Left lobe of liver (tissue), 2 donors: Measurements from ENCODE around the gene PI4KA. TPM values are rescaled to one million over a fixed set of nuclear protein-coding genes. Genes with fewer than 3 reads are reported as not detected.
"Not testable (repeated sequence)": the region's sequence is repeated elsewhere in the genome, so short reads cannot be mapped to it uniquely, and the experiment has no call there.

ENCODE experiments used
- ATAC-seq: fragments of 200-7000 bp; cut with Tn5 transposase; one replicate; pipeline ENCODE4 v1.9.1; 2020; ENCODE audit warnings: mild to moderate bottlenecking, moderate library complexity
- DNase-seq: peaks from one replicate; pipeline ENCODE4 v3.0.0-alpha.2; 2020; ENCODE audit warnings: low spot score
- total RNA-seq: library from RNA; stranded (reverse); gene quantifications from one replicate; pipeline ENCODE4 v1.2.1, GENCODE V29; 2021
- donor health status: DM: no; HTN: no; CAD: no; lungs with moderate emphysema.
- donor health status: DM: no; HTN: yes; CAD: no.

Gene PI4KA
- total RNA-seq, 1 donor from 2014 or later, result 40.4 TPM

- ATAC-seq (no peak), DNase-seq (no peak)
These were observed 6.5 kb downstream of the PI4KA start for GRCh38 chr22:20852076-20852475.

- ATAC-seq (no peak), DNase-seq (no peak)
These were observed 11.2 kb downstream of the PI4KA start for GRCh38 chr22:20847318-20847822.

- no peak for ATAC-seq
- no peak for DNase-seq
These were observed 14.3 kb downstream of the PI4KA start for GRCh38 chr22:20844055-20845037.

- no peak for DNase-seq
- no peak for ATAC-seq
These were observed 15.1 kb downstream of the PI4KA start for GRCh38 chr22:20843501-20843900.

GRCh38 chr22:20840646-20841371 is 17.8 kb downstream of the PI4KA start:
- no peak for ATAC-seq
- no peak for DNase-seq

GRCh38 chr22:20839837-20840645 is 18.6 kb downstream of the PI4KA start:
- peak; percentile 24 for ATAC-seq
- DNase-seq, result no peak

GRCh38 chr22:20839354-20839753 is 19.3 kb downstream of the PI4KA start:
- not testable (repeated sequence) for ATAC-seq, DNase-seq

- ATAC-seq (no peak), DNase-seq (no peak)
These were observed 21.4 kb downstream of the PI4KA start for GRCh38 chr22:20836987-20837823.

- no peak for ATAC-seq
- DNase-seq, result no peak
These were observed 23.9 kb downstream of the PI4KA start for GRCh38 chr22:20834725-20835124.

GRCh38 chr22:20834206-20834605 is 24.4 kb downstream of the PI4KA start:
- DNase-seq, result no peak
- no peak for ATAC-seq

- ATAC-seq (no peak), DNase-seq (no peak)
These were observed 25.4 kb downstream of the PI4KA start for GRCh38 chr22:20833225-20833665.

- no peak for DNase-seq
- no peak for ATAC-seq
These were observed 29.0 kb downstream of the PI4KA start for GRCh38 chr22:20829491-20830134.

GRCh38 chr22:20826373-20827152 is 32.0 kb downstream of the PI4KA start:
- DNase-seq, ATAC-seq: not testable (repeated sequence)

- ATAC-seq, result no peak
- DNase-seq, result no peak
These were observed 33.0 kb downstream of the PI4KA start for GRCh38 chr22:20825624-20826023.

GRCh38 chr22:20825216-20825615 is 33.4 kb downstream of the PI4KA start:
- DNase-seq, ATAC-seq: not testable (repeated sequence)

GRCh38 chr22:20823264-20823663 is 35.3 kb downstream of the PI4KA start:
- ATAC-seq (no peak), DNase-seq (no peak)

GRCh38 chr22:20822240-20822639 is 36.4 kb downstream of the PI4KA start:
- no peak for DNase-seq
- ATAC-seq, result no peak

- ATAC-seq, DNase-seq: not testable (repeated sequence)
These were observed 36.8 kb downstream of the PI4KA start for GRCh38 chr22:20821717-20822239.
